PC-9 (cell line): ENCODE measurements around the gene DRD1. TPM values are rescaled to one million over a fixed set of nuclear protein-coding genes. Genes with fewer than 3 reads are reported as not detected.

Experiments used
- BruUV-seq: library from RNA; stranded (reverse); fragments of 400-500 nt; replicated peaks from 2 replicates; lab custom pipeline; 2021; lab: Mats Ljungman, UMichigan
- CTCF ChIA-PET: fragments of 300-600 bp; sonication (Branson Sonifier 250); formaldehyde crosslinking; loops from one replicate; lab custom pipeline; 2022; ENCODE audit warnings: antibody characterized with exemption; lab: Charles Lee
- POLR2A ChIA-PET: fragments of 300-600 bp; sonication (Branson Sonifier 250); formaldehyde crosslinking; loops from one replicate; lab custom pipeline; 2022; ENCODE audit warnings: antibody characterized with exemption; ENCODE audit not compliant: unreplicated experiment; lab: Charles Lee
- DNase-seq, 2 experiments: peaks; one replicate each; pipeline versions ENCODE4 v3.0.0 to v3.0.0-alpha.2; 2015 to 2022; ENCODE audit warnings: mixed read lengths in 1 of 2
- H2AFZ ChIP-seq: fragments of 200-600 bp; sonication (generic); 2 replicates; pipeline ENCODE4 v1.8.1; 2017; ENCODE audit warnings: antibody characterized with exemption
- H3F3A ChIP-seq: fragments of 200-600 bp; sonication (generic); 2 replicates; pipeline ENCODE4 v1.8.1; 2017; ENCODE audit warnings: antibody characterized with exemption, mild to moderate bottlenecking, low read depth; ENCODE audit not compliant: insufficient read depth
- H3K27ac ChIP-seq: fragments of 200-600 bp; sonication (generic); 2 replicates; pipeline ENCODE4 v1.6.1; 2016; ENCODE audit warnings: mixed run types
- H3K27me3 ChIP-seq: fragments of 200-600 bp; sonication (generic); 2 replicates; pipeline ENCODE4 v1.6.1; 2016; ENCODE audit warnings: low read depth, mixed run types; ENCODE audit not compliant: insufficient read depth
- H3K36me3 ChIP-seq: fragments of 200-600 bp; sonication (generic); 2 replicates; pipeline ENCODE4 v1.6.1; 2016; ENCODE audit warnings: low read depth, mixed run types
- H3K4me1 ChIP-seq: fragments of 200-600 bp; sonication (generic); replicated peaks from 2 replicates; pipeline ENCODE4 v1.6.1; 2016; ENCODE audit warnings: mixed run types; ENCODE audit not compliant: insufficient read depth
- H3K4me2 ChIP-seq: fragments of 200-600 bp; sonication (generic); 2 replicates; pipeline ENCODE4 v1.6.1; 2017; ENCODE audit warnings: mixed run types
- H3K4me3 ChIP-seq: fragments of 200-600 bp; sonication (generic); 2 replicates; pipeline ENCODE4 v1.6.1; 2016; ENCODE audit warnings: mixed run types
- H3K79me2 ChIP-seq: fragments of 200-600 bp; sonication (generic); 2 replicates; pipeline ENCODE4 v1.6.1; 2017; ENCODE audit warnings: low read depth, mixed run types
- H3K9me2 ChIP-seq: fragments of 200-600 bp; sonication (generic); 2 replicates; pipeline ENCODE4 v1.8.1; 2017; ENCODE audit warnings: mild to moderate bottlenecking; ENCODE audit not compliant: insufficient read depth
- H3K9me3 ChIP-seq: fragments of 200-600 bp; sonication (generic); 2 replicates; pipeline ENCODE4 v1.8.1; 2016; ENCODE audit warnings: low read depth; ENCODE audit not compliant: insufficient read depth
- H4K20me1 ChIP-seq: fragments of 200-600 bp; sonication (generic); 2 replicates; pipeline ENCODE4 v1.8.1; 2017; ENCODE audit not compliant: insufficient read depth
- CTCF ChIP-seq: fragments of 200-600 bp; sonication (generic); conservative IDR thresholded peaks from 2 replicates; pipeline ENCODE4 v1.6.1; 2017; ENCODE audit warnings: mixed run types, antibody characterized with exemption, mild to moderate bottlenecking, moderate library complexity
- EZH2 ChIP-seq: fragments of 200-600 bp; sonication (generic); IDR thresholded peaks from 2 replicates; pipeline ENCODE4 v1.8.0; 2017; ENCODE audit warnings: antibody characterized with exemption, low read depth
- intact Hi-C: fragments of 100-400 bp; cut with micrococcal nuclease; formaldehyde crosslinking; loops from one replicate; pipeline ENCODE4 v1.10.0; 2022; ENCODE audit not compliant: unreplicated experiment
- total RNA-seq: library from RNA; stranded (reverse); gene quantifications from 2 replicates; pipeline ENCODE4 v1.2.3, GENCODE V29; 2021

DRD1 gene
- total RNA-seq, 1 experiment from 2014 or later = not detected

DNA sequence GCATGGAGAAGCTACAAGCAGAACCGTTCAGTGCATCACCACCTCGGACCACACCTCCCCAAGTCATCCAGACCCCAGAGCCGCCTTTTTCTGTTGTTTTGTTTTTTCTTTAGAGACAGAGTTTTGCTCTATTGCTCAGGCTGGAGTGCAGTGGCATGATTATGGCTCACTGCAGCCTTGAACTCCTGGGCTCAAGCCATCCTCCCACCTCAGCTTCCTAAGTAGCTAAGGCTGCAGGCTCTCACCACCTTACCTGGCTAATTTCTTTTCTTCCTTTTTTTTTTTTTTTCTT lies 20.9 kb upstream of the DRD1 start:
- POLR2A ChIA-PET = no interaction called here
- no peaks in the 10 kb centered on the region for H3F3A ChIP-seq

DNA sequence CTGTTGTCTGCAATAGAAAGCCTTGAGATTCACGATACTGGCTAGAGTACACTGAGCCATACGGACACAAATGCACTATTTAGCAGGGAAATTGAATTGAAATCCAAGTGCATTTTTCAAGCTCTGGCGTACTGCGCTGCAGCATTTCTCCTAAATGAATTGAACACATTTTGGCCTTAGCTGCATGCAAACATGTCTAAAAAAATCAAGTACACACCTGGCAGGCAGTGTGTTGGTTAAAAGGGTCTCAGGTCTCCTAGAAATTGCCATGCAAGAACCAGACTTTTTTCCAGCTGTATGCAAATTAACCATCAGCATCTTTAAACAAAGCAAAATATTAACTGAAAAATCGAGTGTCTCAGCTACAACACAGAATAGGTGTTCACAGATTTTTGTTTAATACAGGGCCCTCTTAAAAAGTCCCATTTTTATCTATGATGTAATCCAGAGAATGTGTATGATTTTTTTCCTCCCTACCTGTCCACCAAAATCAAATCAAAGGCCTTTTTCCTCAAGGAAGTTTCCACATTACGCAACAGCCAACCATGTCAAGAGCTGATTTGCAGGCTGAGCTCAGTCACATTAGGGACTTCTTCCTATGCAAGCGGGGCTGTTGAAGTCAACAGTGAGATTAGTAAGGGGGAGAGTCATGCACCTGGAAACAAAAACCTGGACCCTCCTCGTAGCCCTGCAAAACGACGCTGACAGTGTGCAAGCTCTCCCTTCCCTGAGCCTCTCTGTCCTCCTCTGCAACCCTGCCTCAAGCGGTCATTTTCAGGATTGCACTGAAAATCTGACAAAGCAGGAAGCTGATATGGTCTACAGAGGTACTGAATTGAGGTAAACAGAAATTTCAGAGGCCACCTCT lies 20.3 kb upstream of the DRD1 start:
- Histone ChIP-seq H3K4me2 (no peak overlapping the region), H3K36me3 (no peaks in the 10 kb centered on the region), H3K27me3 (peaks cover 75% of the 10 kb centered on the region), H3F3A (no peaks in the 10 kb centered on the region), H3K9me2 (no peaks in the 10 kb centered on the region), H2AFZ (no peak overlapping the region), H3K4me3 (no peak overlapping the region), H4K20me1 (no peaks in the 10 kb centered on the region), H3K27ac (no peak overlapping the region), H3K79me2 (no peaks in the 10 kb centered on the region), H3K4me1 (no peaks in the 10 kb centered on the region), H3K9me3 (no peaks in the 10 kb centered on the region)
- peak in 1 of 2 experiments; percentile 44 for DNase-seq
- CTCF ChIA-PET = interaction anchor here (0.5 kb wide), 1 partner anchor 177 kb away, joined by 3 read pairs; no protein-coding TSS in a partner anchor
- POLR2A ChIA-PET = interaction anchor here (0.7 kb wide), 1 partner anchor 249 kb away, joined by 3 read pairs; no protein-coding TSS in a partner anchor
- no TSS peak for BruUV-seq
- intact Hi-C loops = no loop called here
- TF ChIP-seq CTCF = peak; percentile 80
- TF ChIP-seq EZH2 = no peak

More for the DNA sequence above, 20.9 kb upstream of the DRD1 start:
- H3K4me2 ChIP-seq = no peak overlapping the region
- intact Hi-C loops = no loop called here
- DNase-seq = no peak
- no peak overlapping the region for H3K4me3 ChIP-seq
- no peak overlapping the region for H3K27ac ChIP-seq
- no TSS peak for BruUV-seq
- no peak; the same call in 1 of the 2 replicates for TF ChIP-seq CTCF
- no peak for TF ChIP-seq EZH2
- H3K79me2 ChIP-seq = no peaks in the 10 kb centered on the region
- H4K20me1 ChIP-seq = no peaks in the 10 kb centered on the region
- no peaks in the 10 kb centered on the region for H3K9me2 ChIP-seq
- H2AFZ ChIP-seq = no peak overlapping the region
- no peaks in the 10 kb centered on the region for H3K4me1 ChIP-seq
- H3K27me3 ChIP-seq = peaks cover 80% of the 10 kb centered on the region
- no peaks in the 10 kb centered on the region for H3K9me3 ChIP-seq
- CTCF ChIA-PET = no interaction called here
- no peaks in the 10 kb centered on the region for H3K36me3 ChIP-seq

DNA sequence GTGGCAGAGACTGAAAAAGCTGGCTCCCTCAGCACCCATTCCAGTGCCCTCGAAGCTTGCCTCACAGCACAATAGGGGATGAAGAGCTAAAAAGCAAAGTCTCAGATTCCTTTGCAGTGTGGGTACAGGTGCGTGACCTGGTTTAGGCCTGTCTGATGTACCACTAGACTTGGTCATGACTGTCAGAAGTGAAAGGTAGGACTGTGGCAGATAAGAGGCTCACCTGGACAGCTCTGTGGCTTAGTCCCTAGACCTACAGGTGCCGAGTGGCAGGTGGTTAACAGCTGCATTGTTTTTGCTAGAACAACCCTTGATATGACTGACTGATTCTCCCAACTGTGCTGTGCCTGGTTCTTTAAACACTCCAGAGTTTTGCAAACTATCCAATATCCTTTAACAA lies 19.7 kb upstream of the DRD1 start:
- H3K79me2 ChIP-seq = no peaks in the 10 kb centered on the region
- POLR2A ChIA-PET = interaction anchor here (0.7 kb wide), 1 partner anchor 249 kb away, joined by 3 read pairs; no protein-coding TSS in a partner anchor
- no peaks in the 10 kb centered on the region for H4K20me1 ChIP-seq
- DNase-seq = no peak
- intact Hi-C loops = no loop called here
- CTCF ChIA-PET = no interaction called here
- H3K9me2 ChIP-seq = no peaks in the 10 kb centered on the region
- H3K27ac ChIP-seq = no peak overlapping the region
- H3K4me3 ChIP-seq = no peak overlapping the region
- no peak overlapping the region for H2AFZ ChIP-seq
- no peaks in the 10 kb centered on the region for H3F3A ChIP-seq
- no peaks in the 10 kb centered on the region for H3K4me1 ChIP-seq
- H3K27me3 ChIP-seq = peaks cover 75% of the 10 kb centered on the region
- H3K9me3 ChIP-seq = no peaks in the 10 kb centered on the region
- BruUV-seq = no TSS peak
- H3K36me3 ChIP-seq = no peaks in the 10 kb centered on the region
- TF ChIP-seq EZH2 (no peak), CTCF (no peak)
- no peak overlapping the region for H3K4me2 ChIP-seq
